Neural cell (in vitro differentiated cells): ENCODE results near the gene MMS19. TPM values are rescaled to one million over a fixed set of nuclear protein-coding genes. Genes with fewer than 3 reads are reported as not detected.

ENCODE experiments used
- H2AFZ ChIP-seq: fragments of 200-600, 300-800 bp; sonication (generic), shearing (Covaris generic); 2 replicates; pipeline ENCODE4 v1.6.0; 2014; ENCODE audit warnings: low read depth, mild to moderate bottlenecking, antibody characterized with exemption, low read length, moderate library complexity
- H3F3A ChIP-seq: fragments of 200-600 bp; shearing (Covaris generic); 2 replicates; pipeline ENCODE4 v1.6.1; 2016; ENCODE audit warnings: mild to moderate bottlenecking, moderate library complexity, mixed read lengths, antibody characterized with exemption, low read length; ENCODE audit not compliant: insufficient read depth, poor library complexity, severe bottlenecking
- H3K27ac ChIP-seq: fragments of 200-600, 300-800 bp; sonication (generic), shearing (Covaris generic); 2 replicates; pipeline ENCODE4 v1.5.1; 2014; ENCODE audit warnings: mild to moderate bottlenecking, low read length, moderate library complexity
- H3K27me3 ChIP-seq: fragments of 300-800, 200-600 bp; sonication (generic), shearing (Covaris generic); 2 replicates; pipeline ENCODE4 v1.6.0; 2014; ENCODE audit warnings: mild to moderate bottlenecking, low read depth, low read length, moderate library complexity; ENCODE audit not compliant: insufficient read depth
- H3K36me3 ChIP-seq: fragments of 300-800, 200-600 bp; sonication (generic), shearing (Covaris generic); 2 replicates; pipeline ENCODE4 v1.5.1; 2014; ENCODE audit warnings: mild to moderate bottlenecking, antibody characterized with exemption, low read length, moderate library complexity; ENCODE audit not compliant: insufficient read depth
- H3K4me2 ChIP-seq: fragments of 300-800, 200-600 bp; sonication (generic), shearing (Covaris generic); 2 replicates; pipeline ENCODE4 v1.6.0; 2014; ENCODE audit warnings: mild to moderate bottlenecking, low read length
- H3K4me3 ChIP-seq: fragments of 300-800, 200-600 bp; sonication (generic), shearing (Covaris generic); 2 replicates; pipeline ENCODE4 v1.5.1; 2014; ENCODE audit warnings: mild to moderate bottlenecking, low read length, moderate library complexity
- H3K79me2 ChIP-seq: fragments of 200-600 bp; shearing (Covaris generic); replicated peaks from 2 replicates; pipeline ENCODE4 v1.6.0; 2014; ENCODE audit warnings: mild to moderate bottlenecking, low read length, moderate library complexity; ENCODE audit not compliant: insufficient read depth
- H3K9ac ChIP-seq: fragments of 300-800, 200-600 bp; sonication (generic), shearing (Covaris generic); 2 replicates; pipeline ENCODE4 v1.6.1; 2016; ENCODE audit warnings: mild to moderate bottlenecking, low read length, mixed read lengths
- H3K9me2 ChIP-seq: fragments of 200-600 bp; shearing (Covaris generic); 2 replicates; pipeline ENCODE4 v1.6.1; 2016; ENCODE audit warnings: mild to moderate bottlenecking, low read length, mixed read lengths; ENCODE audit not compliant: insufficient read depth
- H3K9me3 ChIP-seq: fragments of 200-600, 300-800 bp; sonication (generic), shearing (Covaris generic); 2 replicates; pipeline ENCODE4 v1.6.1; 2016; ENCODE audit warnings: mild to moderate bottlenecking, mixed run types, low read length, moderate library complexity, mixed read lengths
- H4K20me1 ChIP-seq: fragments of 200-600 bp; shearing (Covaris generic); 2 replicates; pipeline ENCODE4 v1.6.1; 2016; ENCODE audit warnings: mild to moderate bottlenecking, mixed run types; ENCODE audit not compliant: insufficient read depth
- CTCF ChIP-seq: fragments of 450-650 bp; IDR thresholded peaks from 2 replicates; pipeline ENCODE4 v1.5.1; 2014; ENCODE audit warnings: antibody characterized with exemption, mild to moderate bottlenecking, moderate library complexity; ENCODE audit not compliant: poor library complexity, severe bottlenecking
- EZH2 ChIP-seq: fragments of 200-600, 300-800 bp; shearing (Covaris generic), sonication (generic); IDR thresholded peaks from 2 replicates; pipeline ENCODE4 v1.6.1; 2014; ENCODE audit warnings: antibody characterized with exemption, low read length, borderline replicate concordance, mild to moderate bottlenecking; ENCODE audit not compliant: insufficient read depth, poor library complexity, severe bottlenecking
- RAD21 ChIP-seq: fragments of 450-650 bp; conservative IDR thresholded peaks from 2 replicates; pipeline ENCODE4 v1.6.1; 2014; ENCODE audit warnings: antibody characterized with exemption, mild to moderate bottlenecking, moderate library complexity
- SMC3 ChIP-seq: fragments of 450-650 bp; conservative IDR thresholded peaks from 2 replicates; pipeline ENCODE4 v1.6.1; 2014; ENCODE audit warnings: antibody characterized with exemption, mild to moderate bottlenecking, moderate library complexity; ENCODE audit not compliant: poor library complexity
- TAF1 ChIP-seq: IDR thresholded peaks from 2 replicates; pipeline ENCODE4 v1.6.1; 2012; ENCODE audit warnings: low read depth
- polyA plus RNA-seq: library from polyadenylated mRNA; depleted of rRNA; stranded (reverse); fragments of >200 nt; gene quantifications from 2 replicates; pipeline ENCODE4 v1.2.3, GENCODE V29; 2014
- TF ChIP-seq, protein P1 (sequence below): IDR thresholded peaks from 2 replicates; pipeline ENCODE4 v1.6.1; 2012; ENCODE audit warnings: borderline replicate concordance

Gene MMS19
- polyA plus RNA-seq, 1 donor from 2014 or later, result 54.1 TPM

GRCh38 chr10:97546456-97547270 lies 48.4 kb upstream of the MMS19 start:
- Histone ChIP-seq H3F3A (no peaks in the 10 kb centered on the region), H3K9ac (no peak overlapping the region), H3K4me2 (no peak overlapping the region), H4K20me1 (no peaks in the 10 kb centered on the region), H3K27ac (no peak overlapping the region), H2AFZ (no peak overlapping the region), H3K9me2 (no peaks in the 10 kb centered on the region), H3K79me2 (no peaks in the 10 kb centered on the region), H3K9me3 (no peaks in the 10 kb centered on the region), H3K36me3 (no peaks in the 10 kb centered on the region), H3K4me3 (no peak overlapping the region), H3K27me3 (no peaks in the 10 kb centered on the region)
- no peak for TF ChIP-seq SMC3

- Histone ChIP-seq H2AFZ (no peak overlapping the region), H3K27ac (no peak overlapping the region)
Measured at GRCh38 chr10:97543025-97543546, 44.9 kb upstream of the MMS19 start.

More at GRCh38 chr10:97543025-97543546, 44.9 kb upstream of the MMS19 start:
- H3K4me3 ChIP-seq, result no peak overlapping the region
- H3K36me3 ChIP-seq, result no peaks in the 10 kb centered on the region
- TF ChIP-seq, protein P1, sequence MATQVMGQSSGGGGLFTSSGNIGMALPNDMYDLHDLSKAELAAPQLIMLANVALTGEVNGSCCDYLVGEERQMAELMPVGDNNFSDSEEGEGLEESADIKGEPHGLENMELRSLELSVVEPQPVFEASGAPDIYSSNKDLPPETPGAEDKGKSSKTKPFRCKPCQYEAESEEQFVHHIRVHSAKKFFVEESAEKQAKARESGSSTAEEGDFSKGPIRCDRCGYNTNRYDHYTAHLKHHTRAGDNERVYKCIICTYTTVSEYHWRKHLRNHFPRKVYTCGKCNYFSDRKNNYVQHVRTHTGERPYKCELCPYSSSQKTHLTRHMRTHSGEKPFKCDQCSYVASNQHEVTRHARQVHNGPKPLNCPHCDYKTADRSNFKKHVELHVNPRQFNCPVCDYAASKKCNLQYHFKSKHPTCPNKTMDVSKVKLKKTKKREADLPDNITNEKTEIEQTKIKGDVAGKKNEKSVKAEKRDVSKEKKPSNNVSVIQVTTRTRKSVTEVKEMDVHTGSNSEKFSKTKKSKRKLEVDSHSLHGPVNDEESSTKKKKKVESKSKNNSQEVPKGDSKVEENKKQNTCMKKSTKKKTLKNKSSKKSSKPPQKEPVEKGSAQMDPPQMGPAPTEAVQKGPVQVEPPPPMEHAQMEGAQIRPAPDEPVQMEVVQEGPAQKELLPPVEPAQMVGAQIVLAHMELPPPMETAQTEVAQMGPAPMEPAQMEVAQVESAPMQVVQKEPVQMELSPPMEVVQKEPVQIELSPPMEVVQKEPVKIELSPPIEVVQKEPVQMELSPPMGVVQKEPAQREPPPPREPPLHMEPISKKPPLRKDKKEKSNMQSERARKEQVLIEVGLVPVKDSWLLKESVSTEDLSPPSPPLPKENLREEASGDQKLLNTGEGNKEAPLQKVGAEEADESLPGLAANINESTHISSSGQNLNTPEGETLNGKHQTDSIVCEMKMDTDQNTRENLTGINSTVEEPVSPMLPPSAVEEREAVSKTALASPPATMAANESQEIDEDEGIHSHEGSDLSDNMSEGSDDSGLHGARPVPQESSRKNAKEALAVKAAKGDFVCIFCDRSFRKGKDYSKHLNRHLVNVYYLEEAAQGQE, result no peak
- TF ChIP-seq SMC3 (no peak), EZH2 (no peak), TAF1 (no peak), CTCF (no peak), RAD21 (no peak)
- no peak overlapping the region for H3K4me2 ChIP-seq
- no peaks in the 10 kb centered on the region for H3F3A ChIP-seq
- H3K9me3 ChIP-seq, result no peaks in the 10 kb centered on the region
- no peaks in the 10 kb centered on the region for H3K9me2 ChIP-seq
- no peak overlapping the region for H3K9ac ChIP-seq
- no peaks in the 10 kb centered on the region for H4K20me1 ChIP-seq
- H3K79me2 ChIP-seq, result no peaks in the 10 kb centered on the region
- no peaks in the 10 kb centered on the region for H3K27me3 ChIP-seq
